ENCODE data around the gene DNAJC22. TPM values are rescaled to one million over a fixed set of nuclear protein-coding genes. Genes with fewer than 3 reads are reported as not detected.

DNAJC22 gene
- total and polyA plus RNA-seq, 2 of the 13 experiments (the other 11 are each of a cell fraction or from before 2014, with no cell fraction given), result 25.2 to 31.7 TPM

DNA sequence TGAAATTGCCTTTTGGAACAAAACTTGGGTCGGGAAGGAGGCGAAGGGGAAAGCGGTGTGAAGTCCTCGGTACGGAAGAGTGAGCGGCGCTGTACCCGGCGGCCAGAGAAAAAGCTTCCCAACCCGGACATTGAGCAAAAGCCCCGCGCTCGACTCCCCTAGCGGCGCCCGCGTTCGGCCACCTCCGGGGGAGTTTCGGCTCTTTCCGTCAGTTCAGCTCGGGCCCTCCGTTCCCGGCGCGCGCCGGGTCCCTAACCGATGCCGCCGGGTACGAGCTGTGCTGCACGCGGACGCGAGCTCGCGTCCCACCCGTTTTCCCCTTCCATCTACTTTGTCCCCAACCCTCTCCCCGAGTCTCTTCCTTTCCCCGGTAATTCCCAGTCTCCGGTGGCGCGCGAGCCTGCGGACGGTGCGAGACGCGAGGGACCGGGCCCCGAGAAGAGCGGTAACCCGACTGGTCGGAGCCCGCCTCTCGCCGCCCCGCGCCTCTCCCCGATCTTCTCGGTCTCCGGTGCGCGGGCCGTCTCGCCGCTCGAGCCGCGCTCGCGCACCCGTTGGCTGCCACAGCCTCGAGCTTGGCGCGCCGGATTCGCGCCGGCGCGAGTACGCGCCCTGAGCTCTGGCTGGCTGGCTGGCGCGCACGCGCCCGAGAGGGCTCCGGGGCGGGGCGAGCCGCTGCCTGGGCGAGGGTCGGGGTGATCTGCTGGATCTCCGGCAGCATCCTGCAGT is 20.1 kb downstream of the DNAJC22 start (continued):
- TF ChIP-seq MYPOP (CRISPR knock-in tag; IDR thresholded peaks at IDR 0.05) (peak; percentile 61; the same call in 1 of the 2 replicates), MXI1 (IDR thresholded peaks at IDR 0.05; ENCODE audit: borderline replicate concordance, low read depth, low read length) (peak; percentile 58; the same call in 1 of the 3 replicates), ZNF644 (CRISPR knock-in tag; IDR thresholded peaks at IDR 0.05; ENCODE audit: low read depth) (no peak), ZEB1 (IDR thresholded peaks at IDR 0.05; ENCODE audit: insufficient replicate concordance, low read depth) (no peak), DRAP1 (CRISPR knock-in tag; IDR thresholded peaks at IDR 0.05) (peak; percentile 36; the same call in 1 of the 2 replicates), HMG20B (CRISPR knock-in tag; conservative IDR thresholded peaks at IDR 0.05) (no peak), SNAPC2 (CRISPR knock-in tag; IDR thresholded peaks at IDR 0.05) (no peak), MLLT10 (CRISPR knock-in tag; IDR thresholded peaks at IDR 0.05) (no peak), ZNF510 (CRISPR knock-in tag; IDR thresholded peaks at IDR 0.05; ENCODE audit: low read depth) (no peak), ATF6 (CRISPR knock-in tag; conservative IDR thresholded peaks at IDR 0.05) (no peak), FOXK1 (CRISPR knock-in tag; IDR thresholded peaks at IDR 0.05; ENCODE audit: borderline replicate concordance, low read depth) (no peak), SP140L (CRISPR knock-in tag; IDR thresholded peaks at IDR 0.05; ENCODE audit: borderline replicate concordance) (no peak), ZNF335 (CRISPR knock-in tag; IDR thresholded peaks at IDR 0.05) (peak; percentile 54; the same call in 1 of the 2 replicates), BCL3 (CRISPR knock-in tag; IDR thresholded peaks at IDR 0.05) (peak; percentile 93; the same call in 1 of the 2 replicates), ZNF501 (CRISPR knock-in tag; IDR thresholded peaks at IDR 0.05) (peak; percentile 67), NFYC (CRISPR knock-in tag; IDR thresholded peaks at IDR 0.05) (no peak), ZNF558 (CRISPR knock-in tag; IDR thresholded peaks at IDR 0.05; ENCODE audit: borderline replicate concordance) (0 out of 2 replicates have a peak, but pooled peaks have one; percentile 59), NFYB (CRISPR knock-in tag; IDR thresholded peaks at IDR 0.05) (peak; percentile 32; the same call in 1 of the 2 replicates), SIX4 (CRISPR knock-in tag; IDR thresholded peaks at IDR 0.05) (no peak), GABPB1 (CRISPR knock-in tag; IDR thresholded peaks at IDR 0.05) (0 out of 2 replicates have a peak, but pooled peaks have one; percentile 20), ZNF883 (CRISPR knock-in tag; IDR thresholded peaks at IDR 0.05; ENCODE audit: not compliant biosample characterization) (peak; percentile 77), BRCA1 (CRISPR knock-in tag; IDR thresholded peaks at IDR 0.05) (no peak)
- TF ChIP-seq, protein P1, sequence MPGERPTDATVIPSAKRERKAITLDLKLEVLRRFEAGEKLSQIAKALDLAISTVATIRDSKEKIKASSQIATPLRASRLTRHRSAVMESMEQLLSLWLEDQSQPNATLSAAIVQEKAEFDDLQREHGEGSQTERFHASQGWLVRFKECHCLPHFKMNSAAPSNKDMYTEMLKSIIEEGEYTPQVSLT (CRISPR knock-in tag; IDR thresholded peaks at IDR 0.05; ENCODE audit: borderline replicate concordance, low read depth), result no peak
- TF ChIP-seq, protein P2, sequence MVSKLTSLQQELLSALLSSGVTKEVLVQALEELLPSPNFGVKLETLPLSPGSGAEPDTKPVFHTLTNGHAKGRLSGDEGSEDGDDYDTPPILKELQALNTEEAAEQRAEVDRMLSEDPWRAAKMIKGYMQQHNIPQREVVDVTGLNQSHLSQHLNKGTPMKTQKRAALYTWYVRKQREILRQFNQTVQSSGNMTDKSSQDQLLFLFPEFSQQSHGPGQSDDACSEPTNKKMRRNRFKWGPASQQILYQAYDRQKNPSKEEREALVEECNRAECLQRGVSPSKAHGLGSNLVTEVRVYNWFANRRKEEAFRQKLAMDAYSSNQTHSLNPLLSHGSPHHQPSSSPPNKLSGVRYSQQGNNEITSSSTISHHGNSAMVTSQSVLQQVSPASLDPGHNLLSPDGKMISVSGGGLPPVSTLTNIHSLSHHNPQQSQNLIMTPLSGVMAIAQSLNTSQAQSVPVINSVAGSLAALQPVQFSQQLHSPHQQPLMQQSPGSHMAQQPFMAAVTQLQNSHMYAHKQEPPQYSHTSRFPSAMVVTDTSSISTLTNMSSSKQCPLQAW (CRISPR knock-in tag; IDR thresholded peaks at IDR 0.05), result no peak
